ENCODE data around the gene HOXA11. TPM values are rescaled to one million over a fixed set of nuclear protein-coding genes. Genes with fewer than 3 reads are reported as not detected.

HOXA11 gene
- total RNA-seq, 1 donor from 2014 or later = 4.2 TPM

GRCh38 chr7:27166531-27167505 lies 18.2 kb downstream of the HOXA11 start:
- no peaks in the 10 kb centered on the region for H3K9me3 Mint-ChIP-seq
- TF ChIP-seq CTCF (IDR thresholded peaks at IDR 0.05; ENCODE audit: unreplicated experiment) = no peak
- no peak for DNase-seq (ENCODE audit: low spot score in 2 of 2, unreplicated experiment in 2 of 2)
- H3K4me3 Mint-ChIP-seq = peak overlapping the region; percentile 65
- H3K27ac Mint-ChIP-seq = peak overlapping the region; percentile 94
- peaks cover 44% of the 10 kb centered on the region for H3K4me1 Mint-ChIP-seq
- peaks cover 97% of the 10 kb centered on the region for H3K27me3 Mint-ChIP-seq (ENCODE audit: low read depth)
- H3K36me3 Mint-ChIP-seq = peaks cover 1% of the 10 kb centered on the region

GRCh38 chr7:27165996-27166530 lies 19.0 kb downstream of the HOXA11 start:
- Mint-ChIP-seq H3K4me3 (peak overlapping the region; percentile 65), H3K9me3 (no peaks in the 10 kb centered on the region), H3K36me3 (peaks cover 1% of the 10 kb centered on the region), H3K27ac (peak overlapping the region; percentile 97), H3K4me1 (peaks cover 45% of the 10 kb centered on the region), H3K27me3 (ENCODE audit: low read depth) (peaks cover 93% of the 10 kb centered on the region)
- DNase-seq (ENCODE audit: low spot score in 2 of 2, unreplicated experiment in 2 of 2) = no peak
- TF ChIP-seq CTCF (IDR thresholded peaks at IDR 0.05; ENCODE audit: unreplicated experiment) = no peak

DNA sequence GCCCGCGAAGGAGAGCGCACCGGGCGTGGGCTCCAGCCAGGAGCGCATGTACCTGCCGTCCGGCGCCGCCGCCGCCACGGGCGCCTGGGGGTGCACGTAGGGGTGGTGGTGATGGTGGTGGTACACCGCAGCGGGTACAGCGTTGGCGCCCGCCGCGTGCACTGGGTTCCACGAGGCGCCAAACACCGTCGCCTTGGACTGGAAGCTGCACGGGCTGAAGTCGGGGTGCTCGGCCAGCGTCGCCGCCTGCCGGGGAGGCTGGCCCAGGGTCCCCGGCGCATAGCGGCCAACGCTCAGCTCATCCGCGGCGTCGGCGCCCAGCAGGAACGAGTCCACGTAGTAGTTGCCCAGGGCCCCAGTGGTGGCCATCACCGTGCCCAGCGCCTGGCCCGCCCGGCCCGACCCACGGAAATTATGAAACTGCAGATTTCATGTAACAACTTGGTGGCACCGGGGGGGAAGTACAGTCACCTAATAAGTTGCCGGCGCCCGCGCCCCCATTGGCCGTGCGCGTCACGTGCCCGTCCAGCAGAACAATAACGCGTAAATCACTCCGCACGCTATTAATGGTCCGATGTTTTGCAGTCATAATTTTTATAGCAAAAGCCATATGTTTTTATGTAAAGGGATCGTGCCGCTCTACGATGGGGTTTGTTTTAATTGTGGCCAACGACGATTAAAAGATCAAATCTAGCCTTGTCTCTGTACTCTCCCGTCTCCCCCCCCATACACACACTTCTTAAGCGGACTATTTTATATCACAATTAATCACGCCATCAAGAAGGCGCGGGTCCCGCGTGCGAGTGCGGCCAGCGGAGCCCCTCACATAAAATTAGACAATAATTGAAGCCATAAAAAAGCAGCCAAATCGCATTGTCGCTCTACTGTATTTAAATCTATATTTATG lies 19.7 kb downstream of the HOXA11 start, which contains the start of gene HOXA9:
TSS of gene HOXA9 (minus strand) at position 449 of the 907 bp plus-strand sequence. CDS start at position 369, 80 bp downstream.
- Mint-ChIP-seq H3K27me3 (ENCODE audit: low read depth) (peaks cover 88% of the 10 kb centered on the region), H3K27ac (peak within 1 kb of the TSS; percentile 97)
- no peak for DNase-seq (ENCODE audit: low spot score in 2 of 2, unreplicated experiment in 2 of 2)

DNA sequence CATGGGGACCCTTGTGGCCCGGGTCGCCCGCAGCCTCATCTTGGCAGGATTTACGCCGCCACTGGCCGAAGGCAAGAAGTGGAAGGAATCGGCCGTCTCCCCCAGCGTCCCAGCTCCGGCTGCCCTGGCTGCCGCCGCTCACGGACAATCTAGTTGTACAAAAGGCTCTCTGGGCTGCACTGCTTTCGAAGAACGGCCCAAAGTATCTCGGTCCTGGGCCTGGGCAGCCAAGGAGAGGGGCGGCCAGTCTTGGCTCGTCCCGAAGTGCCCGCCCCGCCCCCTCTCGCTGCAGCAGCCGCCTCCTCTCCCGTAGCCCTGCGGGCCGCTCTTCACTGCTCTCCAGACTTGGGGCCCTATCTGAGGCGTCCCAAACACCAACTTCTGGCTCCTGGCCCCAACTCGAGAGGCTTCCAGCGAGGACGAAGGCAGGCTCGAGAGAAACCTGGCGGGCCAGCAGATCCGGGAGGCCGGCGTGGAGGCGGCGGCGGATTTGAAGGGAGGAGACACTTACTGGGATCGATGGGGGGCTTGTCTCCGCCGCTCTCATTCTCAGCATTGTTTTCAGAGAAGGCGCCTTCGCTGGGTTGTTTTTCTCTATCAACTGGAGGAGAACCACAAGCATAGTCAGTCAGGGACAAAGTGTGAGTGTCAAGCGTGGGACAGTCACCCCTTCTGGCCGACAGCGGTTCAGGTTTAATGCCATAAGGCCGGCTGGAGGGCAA lies 20.5 kb downstream of the HOXA11 start:
- no peak for TF ChIP-seq CTCF (IDR thresholded peaks at IDR 0.05; ENCODE audit: unreplicated experiment)
- Mint-ChIP-seq H3K4me1 (peaks cover 50% of the 10 kb centered on the region), H3K27me3 (ENCODE audit: low read depth) (peaks cover 87% of the 10 kb centered on the region), H3K36me3 (peaks cover 1% of the 10 kb centered on the region), H3K27ac (peak overlapping the region; percentile 78), H3K4me3 (peak overlapping the region; percentile 65), H3K9me3 (no peaks in the 10 kb centered on the region)
- DNase-seq (ENCODE audit: low spot score in 2 of 2, unreplicated experiment in 2 of 2) = no peak

More for the DNA sequence above, 19.7 kb downstream of the HOXA11 start, which contains the start of gene HOXA9:
- Mint-ChIP-seq H3K36me3 (peaks cover 1% of the 10 kb centered on the region), H3K9me3 (no peaks in the 10 kb centered on the region), H3K4me3 (peak within 1 kb of the TSS; percentile 65), H3K4me1 (peaks cover 46% of the 10 kb centered on the region)
- TF ChIP-seq CTCF (IDR thresholded peaks at IDR 0.05; ENCODE audit: unreplicated experiment) = no peak

GRCh38 chr7:27164045-27164366 lies 21.0 kb downstream of the HOXA11 start:
- peaks cover 1% of the 10 kb centered on the region for H3K36me3 Mint-ChIP-seq
- H3K4me3 Mint-ChIP-seq = peak overlapping the region; percentile 65
- DNase-seq (ENCODE audit: low spot score in 2 of 2, unreplicated experiment in 2 of 2) = no peak
- no peak for TF ChIP-seq CTCF (IDR thresholded peaks at IDR 0.05; ENCODE audit: unreplicated experiment)
- peaks cover 54% of the 10 kb centered on the region for H3K4me1 Mint-ChIP-seq
- peak overlapping the region; percentile 78 for H3K27ac Mint-ChIP-seq
- H3K9me3 Mint-ChIP-seq = no peaks in the 10 kb centered on the region
- H3K27me3 Mint-ChIP-seq (ENCODE audit: low read depth) = peaks cover 89% of the 10 kb centered on the region

Measured in mesothelial cell of epicardium (in vitro differentiated cells).